ENCODE results near the gene GTF2I. TPM values are rescaled to one million over a fixed set of nuclear protein-coding genes. Genes with fewer than 3 reads are reported as not detected.

The GTF2I gene
- total RNA-seq, 1 experiment from 2014 or later: 357 TPM

- H3K4me1 ChIP-seq (ENCODE audit: insufficient read depth, low read length): no peaks in the 10 kb centered on the region; the same call in 1 of the 2 replicates
- H4K8ac ChIP-seq (replicated peaks; ENCODE audit: insufficient read length, low read depth, low read length): no peak overlapping the region
- no peaks in the 10 kb centered on the region for H3K23me2 ChIP-seq (ENCODE audit: insufficient read length, low read depth, low read length, poor library complexity, severe bottlenecking)
- no peak overlapping the region for H3K56ac ChIP-seq (ENCODE audit: insufficient read length, low read depth, low read length)
- Mint-ChIP-seq H3K9me3 (no peaks in the 10 kb centered on the region; a peak in 1 of 5 replicates), H3K27ac (peak overlapping the region in 2 of 3 experiments; percentile 81 to 85; a peak in 4 of 7 replicates), H3K27me3 (ENCODE audit: low read depth) (peaks cover 3% of the 10 kb centered on the region; the same call in 1 of the 2 replicates), H3K4me1 (peaks cover 22 to 24% of the 10 kb centered on the region in 2 experiments), H3K4me3 (no peak overlapping the region), H3K36me3 (ENCODE audit: insufficient read depth in 1 of 3, low read depth in 3 of 3) (peaks cover 27 to 62% (median 62%) of the 10 kb centered on the region in 3 experiments; a peak in 6 of 7 replicates)
- no peak overlapping the region for H4K5ac ChIP-seq (ENCODE audit: insufficient read length, low read depth, low read length)
- H2BK12ac ChIP-seq (ENCODE audit: insufficient read length, low read depth, low read length): no peak overlapping the region
- no peak overlapping the region for H2AK5ac ChIP-seq (ENCODE audit: insufficient read length, low read length)
- H2BK20ac ChIP-seq (ENCODE audit: low read depth, low read length, poor library complexity, severe bottlenecking): no peak overlapping the region
- H4K20me1 ChIP-seq (ENCODE audit: control insufficient read depth, insufficient read depth, insufficient read length): peaks cover 3% of the 10 kb centered on the region
- H2AFZ ChIP-seq (ENCODE audit: low read length): no peak overlapping the region
- peaks cover 3% of the 10 kb centered on the region for H3K79me1 ChIP-seq (ENCODE audit: insufficient read depth, low read depth, low read length, poor library complexity, severe bottlenecking)
- no peak overlapping the region for H3T11ph ChIP-seq (ENCODE audit: low read length)
- H3K4ac ChIP-seq (ENCODE audit: low read depth, low read length): no peak overlapping the region
- H2BK120ac ChIP-seq (ENCODE audit: low read depth, low read length, poor library complexity, severe bottlenecking): no peak overlapping the region
- no peak for TF ChIP-seq CTCF (conservative IDR thresholded peaks at IDR 0.05)
- H3K4me2 ChIP-seq (ENCODE audit: insufficient read depth, insufficient read length, low read length): no peak overlapping the region
- peaks cover 34% of the 10 kb centered on the region; the same call in 1 of the 2 replicates for H3K79me2 ChIP-seq (ENCODE audit: insufficient read depth, low read length)
- no peak overlapping the region for H3K14ac ChIP-seq (ENCODE audit: insufficient read depth, low read length)
- no peaks in the 10 kb centered on the region for H3K27me3 ChIP-seq (ENCODE audit: insufficient read depth, low read length)
- WGBS (ENCODE audit: extremely low coverage, insufficient read length, low lambda C conversion rate): no CpG with 5 or more reads among the region's 5 CpGs
- H3K9me3 ChIP-seq (ENCODE audit: control insufficient read depth, low read depth, low read length): no peaks in the 10 kb centered on the region
- H4K91ac ChIP-seq (ENCODE audit: insufficient read length, low read depth, low read length): no peak overlapping the region
- no peak overlapping the region for H2BK5ac ChIP-seq (ENCODE audit: insufficient read length, low read length)
- H3K23ac ChIP-seq (ENCODE audit: insufficient read length, low read depth, low read length): no peak overlapping the region
- no peak overlapping the region for H2BK15ac ChIP-seq (ENCODE audit: low read depth, low read length)
- no peak overlapping the region for H3K9ac ChIP-seq (ENCODE audit: extremely low read depth, insufficient read length, low read length)
- no peak overlapping the region for H3K27ac ChIP-seq (ENCODE audit: insufficient read length, low read depth, low read length)
- H3K18ac ChIP-seq (ENCODE audit: insufficient read length, low read depth, low read length): no peak overlapping the region
- DNase-seq: no peak
Observed at GRCh38 chr7:74683799-74684198, 26.3 kb downstream of the GTF2I start.

Measured in H9 (cell line).